Dendritic cell treated with granulocyte-macrophage colony-stimulating factor and Interleukin-4, amounts not matched to agents 40 ng/mL and 50 ng/mL, for 4 days (primary cell): ENCODE data around the gene OSBPL9.

Source experiments
- H3K27ac Mint-ChIP-seq: one replicate; pipeline ENCODE4 v1.8.0; 2022; ENCODE audit warnings: mild to moderate bottlenecking, mixed read lengths
- H3K27me3 Mint-ChIP-seq: one replicate; pipeline ENCODE4 v1.8.0; 2022; ENCODE audit warnings: mild to moderate bottlenecking, mixed read lengths
- H3K36me3 Mint-ChIP-seq: one replicate; pipeline ENCODE4 v1.8.0; 2022; ENCODE audit warnings: low read depth, mixed read lengths
- H3K4me1 Mint-ChIP-seq: one replicate; pipeline ENCODE4 v1.8.0; 2022; ENCODE audit warnings: low read depth, mixed read lengths
- H3K4me3 Mint-ChIP-seq: one replicate; pipeline ENCODE4 v1.8.0; 2022; ENCODE audit warnings: mild to moderate bottlenecking, moderate library complexity, mixed read lengths
- H3K9me3 Mint-ChIP-seq: one replicate; pipeline ENCODE4 v1.8.0; 2022; ENCODE audit warnings: mixed read lengths
- intact Hi-C: fragments of 100-400 bp; cut with micrococcal nuclease; formaldehyde crosslinking; loops from one replicate; pipeline ENCODE4 v1.15.0; 2022

OSBPL9 gene

DNA sequence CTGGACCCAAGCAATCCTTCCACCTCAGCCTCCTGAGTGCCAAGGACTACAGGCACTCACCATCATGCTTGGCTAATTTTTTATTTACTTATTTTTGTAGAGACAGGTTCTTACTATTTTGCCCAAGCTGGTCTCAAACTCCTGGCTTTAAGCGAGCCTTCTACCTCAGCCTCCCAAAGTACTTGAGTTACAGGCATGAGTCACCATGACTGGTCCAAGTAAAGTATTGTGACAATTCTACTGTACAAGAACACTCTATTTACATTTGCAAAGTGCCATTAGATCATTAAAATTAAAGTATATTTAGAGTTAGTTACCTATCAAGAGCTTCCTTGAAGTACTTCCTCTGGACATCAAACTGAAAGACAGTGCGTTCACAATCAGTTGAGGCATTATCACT, 216.8 kb downstream of the OSBPL9 start:
- Mint-ChIP-seq H3K4me3 (no peak overlapping the region), H3K36me3 (peaks cover 83% of the 10 kb centered on the region), H3K4me1 (no peaks in the 10 kb centered on the region), H3K27me3 (no peaks in the 10 kb centered on the region), H3K9me3 (no peaks in the 10 kb centered on the region), H3K27ac (no peak overlapping the region)
- intact Hi-C loops, result no loop called here

- Mint-ChIP-seq H3K36me3 (peaks cover 73% of the 10 kb centered on the region), H3K9me3 (no peaks in the 10 kb centered on the region), H3K4me1 (peaks cover 6% of the 10 kb centered on the region), H3K4me3 (no peak overlapping the region), H3K27me3 (no peaks in the 10 kb centered on the region), H3K27ac (no peak overlapping the region)
- intact Hi-C loops, result no loop called here
These were observed 220.4 kb downstream of the OSBPL9 start for GRCh38 chr1:51837243-51837642.
